ENCODE data around the gene NR5A2.

GRCh38 chr1:200174525-200175295 is 147.2 kb downstream of the NR5A2 start:
- TF ChIP-seq POLR2A (IDR thresholded peaks at IDR 0.05) (no peak), CTCF (IDR thresholded peaks at IDR 0.05 in 4 of 5, conservative IDR thresholded peaks at IDR 0.05 in 1 of 5) (no peak)

Data from gastrocnemius medialis (tissue), 4 donors.